Measurements from ENCODE around the gene ST3GAL2.

DNA sequence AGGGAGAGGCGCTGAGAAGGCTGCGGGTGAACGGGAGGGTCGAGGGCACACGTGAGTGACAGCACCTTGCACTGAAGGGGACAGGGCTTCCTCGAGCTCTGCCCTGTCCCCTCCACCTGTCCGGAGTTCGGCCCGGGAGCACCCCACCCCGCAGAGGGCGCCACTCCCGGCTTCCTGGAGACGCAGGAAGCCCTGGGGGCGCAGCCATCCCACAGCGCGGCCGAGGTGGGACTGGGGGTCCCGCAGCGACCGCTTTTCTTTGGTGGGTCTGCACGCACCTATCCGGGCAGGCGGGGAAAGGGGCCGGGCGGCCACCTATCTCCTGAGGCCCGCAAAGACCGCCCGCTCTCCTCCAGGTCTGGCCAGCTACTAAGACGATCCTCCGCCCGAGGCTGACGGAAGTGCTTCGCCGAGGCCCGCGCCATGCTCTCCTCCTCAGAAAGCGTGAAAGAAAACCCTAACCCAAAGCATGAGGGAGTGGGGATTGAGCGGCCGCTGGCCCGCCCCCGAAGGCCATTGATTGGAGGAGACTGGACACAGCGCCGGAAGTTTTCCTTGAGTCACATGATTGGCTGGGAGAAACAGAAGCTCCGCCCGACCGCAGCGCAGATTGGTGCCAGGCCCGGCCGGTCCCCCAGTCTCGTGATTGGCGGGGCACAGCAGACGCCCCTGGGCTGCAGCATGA is 57.8 kb downstream of the ST3GAL2 start:
- TF ChIP-seq, protein P1, sequence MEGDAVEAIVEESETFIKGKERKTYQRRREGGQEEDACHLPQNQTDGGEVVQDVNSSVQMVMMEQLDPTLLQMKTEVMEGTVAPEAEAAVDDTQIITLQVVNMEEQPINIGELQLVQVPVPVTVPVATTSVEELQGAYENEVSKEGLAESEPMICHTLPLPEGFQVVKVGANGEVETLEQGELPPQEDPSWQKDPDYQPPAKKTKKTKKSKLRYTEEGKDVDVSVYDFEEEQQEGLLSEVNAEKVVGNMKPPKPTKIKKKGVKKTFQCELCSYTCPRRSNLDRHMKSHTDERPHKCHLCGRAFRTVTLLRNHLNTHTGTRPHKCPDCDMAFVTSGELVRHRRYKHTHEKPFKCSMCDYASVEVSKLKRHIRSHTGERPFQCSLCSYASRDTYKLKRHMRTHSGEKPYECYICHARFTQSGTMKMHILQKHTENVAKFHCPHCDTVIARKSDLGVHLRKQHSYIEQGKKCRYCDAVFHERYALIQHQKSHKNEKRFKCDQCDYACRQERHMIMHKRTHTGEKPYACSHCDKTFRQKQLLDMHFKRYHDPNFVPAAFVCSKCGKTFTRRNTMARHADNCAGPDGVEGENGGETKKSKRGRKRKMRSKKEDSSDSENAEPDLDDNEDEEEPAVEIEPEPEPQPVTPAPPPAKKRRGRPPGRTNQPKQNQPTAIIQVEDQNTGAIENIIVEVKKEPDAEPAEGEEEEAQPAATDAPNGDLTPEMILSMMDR (IDR thresholded peaks at IDR 0.05; ENCODE audit: insufficient read depth, low read length, poor library complexity, severe bottlenecking) = no peak
- no peak for TF ChIP-seq EZH2phosphoT487 (conservative IDR thresholded peaks at IDR 0.05; ENCODE audit: low read length)
